K562 (cell line): ENCODE measurements around the gene DCUN1D3. TPM values are rescaled to one million over a fixed set of nuclear protein-coding genes. Genes with fewer than 3 reads are reported as not detected.

Experiments used
- ATAC-seq: fragments of 200-7000 bp; cut with Tn5 transposase; 3 replicates; pipeline ENCODE4 v1.9.1; 2020; ENCODE audit warnings: moderate library complexity
- BruUV-seq: library from RNA; stranded (reverse); fragments of 400-500 nt; replicated peaks from 2 replicates; lab custom pipeline; 2021; lab: Mats Ljungman, UMichigan
- CTCF ChIA-PET: fragments of 300-600 bp; formaldehyde crosslinking; extraction: SDS; loops from one replicate; lab custom pipeline; 2021; ENCODE audit warnings: low intra/inter-chr PET ratio; lab: Yijun Ruan, JAX
- POLR2A ChIA-PET: fragments of 300-600, 350-650 bp; sonication (Branson Sonifier 250); formaldehyde crosslinking; extraction: SDS; loops from one replicate; lab custom pipeline; 2021; ENCODE audit warnings: antibody characterized with exemption, inconsistent platforms; lab: Yijun Ruan, JAX
- DNase-seq, 4 experiments: peaks; one replicate each; pipeline versions ENCODE4 v3.0.0 to v3.0.0-alpha.2; 2011 to 2018; ENCODE audit warnings: low spot score in 3 of 4, mixed read lengths in 3 of 4; ENCODE audit errors: extremely low read depth in 1 of 4
- FAIRE-seq: peaks from 2 replicates; lab custom pipeline; 2011; peaks lifted over from hg19 to GRCh38; lab: Jason Lieb, UNC
- H2AFZ ChIP-seq: 2 replicates; pipeline ENCODE4 v1.6.0; 2011; ENCODE audit warnings: low read depth, low read length, control low read depth, inconsistent platforms
- H3K27ac ChIP-seq: fragments of 200-600 bp; 3 replicates; pipeline ENCODE4 v1.8.0; 2011; ENCODE audit warnings: low read depth, mild to moderate bottlenecking, control low read depth, inconsistent platforms, low read length, moderate library complexity, mixed read lengths; ENCODE audit errors: extremely low read depth
- H3K27me3 ChIP-seq, 2 experiments: fragments of 300-600 bp in 1 of 2; 2 replicates in 1 of 2; 3 replicates in 1 of 2; pipeline versions ENCODE4 v1.6.0 to v1.8.0; 2011; ENCODE audit warnings: inconsistent platforms in 2 of 2, low read length in 2 of 2, mild to moderate bottlenecking in 1 of 2, mixed read lengths in 1 of 2, moderate library complexity in 1 of 2; ENCODE audit not compliant: control insufficient read depth in 2 of 2, insufficient read depth in 2 of 2
- H3K36me3 ChIP-seq: fragments of 300-600 bp; 3 replicates; pipeline ENCODE4 v1.8.0; 2011; ENCODE audit warnings: mild to moderate bottlenecking, low read length, inconsistent platforms; ENCODE audit not compliant: control insufficient read depth, insufficient read depth
- H3K4me1 ChIP-seq, 2 experiments: fragments of 200-600 bp in 1 of 2; replicated peaks in 1 of 2; 2 replicates in 1 of 2; 3 replicates in 1 of 2; pipeline versions ENCODE4 v1.5.1 to v1.8.0; 2011; ENCODE audit warnings: inconsistent platforms in 2 of 2, low read length in 2 of 2, mild to moderate bottlenecking in 1 of 2, mixed read lengths in 1 of 2, moderate library complexity in 1 of 2; ENCODE audit not compliant: control insufficient read depth in 2 of 2, insufficient read depth in 2 of 2
- H3K4me2 ChIP-seq: 2 replicates; pipeline ENCODE4 v1.6.1; 2011; ENCODE audit warnings: low read length, control low read depth, inconsistent platforms, mixed read lengths; ENCODE audit not compliant: insufficient read depth
- H3K4me3 ChIP-seq: fragments of 200-600 bp; sonication (generic), shearing (Covaris generic); 2 replicates; pipeline ENCODE4 v1.5.1; 2016; ENCODE audit warnings: control low read depth, inconsistent platforms
- H3K79me2 ChIP-seq: fragments of 200-600 bp; 3 replicates; pipeline ENCODE4 v1.8.0; 2011; ENCODE audit warnings: low read length, inconsistent platforms; ENCODE audit not compliant: control insufficient read depth, insufficient read depth
- H3K9ac ChIP-seq, 2 experiments: 2 replicates each; pipeline versions ENCODE4 v1.6.0 to v1.6.1; 2011; ENCODE audit warnings: low read depth in 2 of 2, low read length in 2 of 2, control low read depth in 1 of 2, inconsistent platforms in 1 of 2, mild to moderate bottlenecking in 1 of 2, mixed read lengths in 1 of 2; ENCODE audit not compliant: insufficient read depth in 1 of 2
- H3K9me1 ChIP-seq: one replicate; pipeline ENCODE4 v1.6.0; 2011; ENCODE audit warnings: inconsistent platforms, mild to moderate bottlenecking, low read length, moderate library complexity; ENCODE audit not compliant: control insufficient read depth, insufficient read depth
- H3K9me3 ChIP-seq: replicated peaks from 2 replicates; pipeline ENCODE4 v1.5.1; 2011; ENCODE audit warnings: low read depth, low read length, inconsistent platforms; ENCODE audit not compliant: control insufficient read depth, insufficient read depth
- H4K20me1 ChIP-seq: replicated peaks from 2 replicates; pipeline ENCODE4 v1.6.1; 2011; ENCODE audit warnings: low read length, inconsistent platforms, mixed read lengths; ENCODE audit not compliant: control insufficient read depth, insufficient read depth
- CEBPB ChIP-seq: fragments of 450-650 bp; IDR thresholded peaks from 2 replicates; pipeline ENCODE4 v1.6.1; 2016; ENCODE audit warnings: missing genetic modification characterization, missing compliant biosample characterization
- CEBPG ChIP-seq, 3 experiments: fragments of 200-800 bp in 1 of 3; sonication (Bioruptor generic) in 1 of 3; sonication (generic) in 1 of 3; formaldehyde crosslinking in 1 of 3; IDR thresholded peaks in 2 of 3; conservative IDR thresholded peaks in 1 of 3; 2 replicates each; pipeline versions ENCODE4 v1.6.1 to v1.8.0; 2016 to 2022; ENCODE audit warnings: missing compliant biosample characterization in 2 of 3, missing genetic modification characterization in 2 of 3, mild to moderate bottlenecking in 1 of 3, missing genetic modification reagents in 1 of 3
- HMBOX1 ChIP-seq: sonication (generic); IDR thresholded peaks from 2 replicates; pipeline ENCODE4 v1.6.1; 2016
- NONO ChIP-seq, 2 experiments: fragments of 200-400 bp in 1 of 2; fragments of 450-650 bp in 1 of 2; formaldehyde crosslinking in 1 of 2; IDR thresholded peaks; 2 replicates each; pipeline ENCODE4 v1.6.1; 2017; ENCODE audit warnings: low read depth in 2 of 2, mild to moderate bottlenecking in 2 of 2, moderate library complexity in 2 of 2, low read length in 1 of 2
- RBM17 ChIP-seq: fragments of 200-400 bp; formaldehyde crosslinking; IDR thresholded peaks from 2 replicates; pipeline ENCODE4 v1.6.1; 2017; ENCODE audit warnings: low read depth, mild to moderate bottlenecking, low read length, borderline replicate concordance
- WGBS: fragments of 100-300 bp; shearing (Covaris generic); methylation state at CpG from one replicate; pipeline ENCODE4 v1.1.6; 2016; ENCODE audit warnings: low coverage, mixed read lengths; ENCODE audit not compliant: insufficient coverage; ENCODE audit errors: missing lambda C conversion rate; 5-methylcytosine and 5-hydroxymethylcytosine counted together
- in situ Hi-C: fragments of 300-500 bp; cut with MboI; formaldehyde crosslinking; loops from 4 replicates; pipeline ENCODE4 v1.15.0; 2018; ENCODE audit warnings: inconsistent platforms, mixed read lengths
- intact Hi-C: fragments of 100-400 bp; cut with micrococcal nuclease; formaldehyde crosslinking; loops from 2 replicates; pipeline ENCODE4 v1.14.2; 2022
- polyA plus RNA-seq, 8 experiments: library from polyadenylated mRNA; depleted of rRNA in 4 of 8; stranded (reverse) in 5 of 8; unstranded in 3 of 8; fragments of >200 nt; fragmentation: Nextera tagmentation in 2 of 8; fragmentation: Illumina TruSeq in 1 of 8; extraction: Ambion mirVana in 2 of 8; extraction: Trizol in 1 of 8; gene quantifications; 2 replicates each; pipeline versions ENCODE4 v1.2.1 to v1.2.3, GENCODE V29; 2011 to 2014; ENCODE audit warnings: inconsistent platforms in 1 of 8, missing spikeins in 1 of 8
- total RNA-seq, 7 experiments: library from RNA; depleted of rRNA in 6 of 7; stranded (reverse); fragments of >200 nt in 6 of 7; fragmentation: Illumina TruSeq in 2 of 7; extraction: Trizol in 2 of 7; gene quantifications; 2 replicates each; pipeline versions ENCODE4 v1.2.1 to v1.2.3, GENCODE V29; 2011 to 2021; ENCODE audit warnings: low replicate concordance in 1 of 7

The DCUN1D3 gene
- total and polyA plus RNA-seq, 9 of the 15 experiments (the other 6 are each of a cell fraction or from before 2014, with no cell fraction given): 1.0 to 4.7 (median 2.2) TPM

GRCh38 chr16:20884240-20884556, 16.0 kb downstream of the DCUN1D3 start:
- no peak for DNase-seq
- TF ChIP-seq HMBOX1 (peak; percentile 25; the same call in 1 of the 2 replicates), NONO (IDR thresholded peaks at IDR 0.05; ENCODE audit: low read depth in 2 of 2, low read length in 1 of 2) (no peak)
- Histone ChIP-seq H3K4me1 (peaks cover 0 to 10% of the 10 kb centered on the region in 2 experiments; a peak in 3 of 5 replicates), H3K27ac (no peak overlapping the region), H3K79me2 (no peaks in the 10 kb centered on the region), H3K4me3 (no peak overlapping the region), H3K4me2 (no peak overlapping the region), H4K20me1 (no peaks in the 10 kb centered on the region), H3K9ac (no peak overlapping the region), H2AFZ (no peak overlapping the region), H3K9me1 (no peaks in the 10 kb centered on the region), H3K36me3 (no peaks in the 10 kb centered on the region), H3K27me3 (no peaks in the 10 kb centered on the region), H3K9me3 (no peaks in the 10 kb centered on the region)
- WGBS: 67% methylated on average over 1 of the region's 1 CpG
- CTCF ChIA-PET: no interaction called here
- POLR2A ChIA-PET: interaction anchor here (0.9 to 1.3 kb wide), 4 partner anchors 8 to 48 kb away, joined by 3 to 4 read pairs (median 4); no protein-coding TSS in a partner anchor
- intact Hi-C loops (no loop called here), in situ Hi-C loops (no loop called here)
- FAIRE-seq: no peak
- no peak for ATAC-seq
- no TSS peak for BruUV-seq

- Histone ChIP-seq H3K9me1 (no peaks in the 10 kb centered on the region), H3K4me3 (no peak overlapping the region), H3K4me2 (no peak overlapping the region), H3K9ac (no peak overlapping the region), H3K27me3 (no peaks in the 10 kb centered on the region), H4K20me1 (no peaks in the 10 kb centered on the region), H3K79me2 (no peaks in the 10 kb centered on the region), H3K9me3 (no peaks in the 10 kb centered on the region), H2AFZ (no peak overlapping the region), H3K36me3 (no peaks in the 10 kb centered on the region), H3K4me1 (peaks cover 0 to 10% of the 10 kb centered on the region in 2 experiments; a peak in 3 of 5 replicates), H3K27ac (no peak overlapping the region)
- no TSS peak for BruUV-seq
- no peak for DNase-seq
- CTCF ChIA-PET: no interaction called here
- intact Hi-C loops (no loop called here), in situ Hi-C loops (no loop called here)
- TF ChIP-seq CEBPG (CRISPR knock-in tag; IDR thresholded peaks at IDR 0.05) (no peak), CEBPG (tag; conservative IDR thresholded peaks at IDR 0.05 in 1 of 2, IDR thresholded peaks at IDR 0.05 in 1 of 2) (peak in 1 of 2 experiments; percentile 56; a peak in 1 of 4 replicates), RBM17 (no peak), CEBPB (tag) (peak; percentile 31; the same call in 1 of the 2 replicates)
- no peak for ATAC-seq
- WGBS: 49% methylated on average over 5 of the region's 5 CpGs
- POLR2A ChIA-PET: interaction anchor here (0.9 to 1.3 kb wide), 4 partner anchors 9 to 49 kb away, joined by 3 to 4 read pairs (median 4); no protein-coding TSS in a partner anchor
- FAIRE-seq: no peak
These were observed 16.5 kb downstream of the DCUN1D3 start for GRCh38 chr16:20883554-20884239.
